Fibroblast of lung (primary cell): ENCODE measurements around the gene LTO1.

Experiments
- CTCF ChIP-seq, 2 donors: IDR thresholded peaks in 1 of 2; conservative IDR thresholded peaks in 1 of 2; 1 replicate in 1 of 2; 2 replicates in 1 of 2; pipeline ENCODE4 v1.5.1; 2011 to 2012; ENCODE audit warnings: low read length in 2 of 2, control low read depth in 1 of 2, inconsistent platforms in 1 of 2, low read depth in 1 of 2, mild to moderate bottlenecking in 1 of 2
- EZH2 ChIP-seq: IDR thresholded peaks from 2 replicates; pipeline ENCODE4 v1.5.1; 2012; ENCODE audit warnings: low read length, control low read depth, mild to moderate bottlenecking; ENCODE audit errors: missing control alignments

- TF ChIP-seq EZH2 = no peak
- TF ChIP-seq CTCF (conservative IDR thresholded peaks at IDR 0.05 in 1 of 2, IDR thresholded peaks at IDR 0.05 in 1 of 2; ENCODE audit: low read depth in 1 of 2, low read length in 2 of 2) = no peak
Measured at GRCh38 chr11:69682221-69682620, 7.1 kb upstream of the LTO1 start.
